Left ventricle myocardium inferior (tissue), 1 donor: ENCODE measurements around the gene PCNX1. TPM values are rescaled to one million over a fixed set of nuclear protein-coding genes. Genes with fewer than 3 reads are reported as not detected.
"Not testable (repeated sequence)": the region's sequence is repeated elsewhere in the genome, so short reads cannot be mapped to it uniquely, and the experiment has no call there.

ENCODE experiments used
- DNase-seq: peaks from one replicate; pipeline ENCODE4 v3.0.0-alpha.2; 2020
- H3K27ac ChIP-seq: fragments of 200-600 bp; replicated peaks from 2 replicates; pipeline ENCODE4 v1.8.0; 2021
- H3K27me3 ChIP-seq: fragments of 200-600 bp; 2 replicates; pipeline ENCODE4 v1.8.0; 2021; ENCODE audit warnings: low read depth
- H3K36me3 ChIP-seq: fragments of 200-600 bp; 2 replicates; pipeline ENCODE4 v1.8.0; 2021
- H3K4me1 ChIP-seq: fragments of 200-600 bp; 2 replicates; pipeline ENCODE4 v1.8.0; 2021
- H3K4me3 ChIP-seq: fragments of 200-600 bp; 2 replicates; pipeline ENCODE4 v1.8.0; 2021; ENCODE audit warnings: mild to moderate bottlenecking, moderate library complexity
- H3K9me3 ChIP-seq: fragments of 200-600 bp; replicated peaks from 2 replicates; pipeline ENCODE4 v1.8.0; 2021
- CTCF ChIP-seq: fragments of 200-600 bp; IDR thresholded peaks from 2 replicates; pipeline ENCODE4 v1.8.0; 2021; ENCODE audit warnings: antibody characterized with exemption, mild to moderate bottlenecking, borderline replicate concordance
- intact Hi-C: fragments of 100-400 bp; cut with micrococcal nuclease; formaldehyde crosslinking; loops from one replicate; pipeline ENCODE4 v1.11.0; 2022
- total RNA-seq: library from RNA; stranded (reverse); fragmentation: NEBNext Ultra II Directional; extraction: Animal tissue kit (Norgen Biotek cat#: 25700); gene quantifications from one replicate; pipeline ENCODE4 v1.2.1, GENCODE V29; 2021
- donor health status: DM: no; HTN: yes; CAD: no; lungs with severe emphysema.

Gene PCNX1
- total RNA-seq, 1 donor from 2014 or later: 35.2 TPM

DNA sequence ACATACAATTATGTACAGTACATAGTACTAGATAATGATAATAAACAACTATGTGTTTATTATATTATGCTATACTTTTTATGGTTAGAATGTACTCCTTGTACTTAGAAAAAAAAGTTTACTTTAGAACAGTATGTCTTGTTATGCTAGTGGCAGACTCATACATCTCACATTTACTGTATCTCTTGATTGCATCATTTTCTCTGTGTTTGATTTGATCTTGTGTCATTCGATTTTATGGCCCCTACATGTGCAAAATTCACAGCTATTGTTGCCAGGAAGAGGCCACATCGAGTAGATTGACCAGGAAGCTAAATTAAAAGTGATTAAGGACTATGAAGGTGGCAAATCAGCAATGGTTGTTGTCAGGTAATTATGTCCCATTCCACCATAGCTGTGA lies 153.0 kb downstream of the PCNX1 start:
- Histone ChIP-seq H3K4me1 (peaks cover 4% of the 10 kb centered on the region), H3K36me3 (peaks cover 83% of the 10 kb centered on the region), H3K27ac (no peak overlapping the region), H3K9me3 (peaks cover 8% of the 10 kb centered on the region), H3K4me3 (no peak overlapping the region), H3K27me3 (no peaks in the 10 kb centered on the region)
- DNase-seq: no peak
- intact Hi-C loops: no loop called here
- no peak for TF ChIP-seq CTCF

DNA sequence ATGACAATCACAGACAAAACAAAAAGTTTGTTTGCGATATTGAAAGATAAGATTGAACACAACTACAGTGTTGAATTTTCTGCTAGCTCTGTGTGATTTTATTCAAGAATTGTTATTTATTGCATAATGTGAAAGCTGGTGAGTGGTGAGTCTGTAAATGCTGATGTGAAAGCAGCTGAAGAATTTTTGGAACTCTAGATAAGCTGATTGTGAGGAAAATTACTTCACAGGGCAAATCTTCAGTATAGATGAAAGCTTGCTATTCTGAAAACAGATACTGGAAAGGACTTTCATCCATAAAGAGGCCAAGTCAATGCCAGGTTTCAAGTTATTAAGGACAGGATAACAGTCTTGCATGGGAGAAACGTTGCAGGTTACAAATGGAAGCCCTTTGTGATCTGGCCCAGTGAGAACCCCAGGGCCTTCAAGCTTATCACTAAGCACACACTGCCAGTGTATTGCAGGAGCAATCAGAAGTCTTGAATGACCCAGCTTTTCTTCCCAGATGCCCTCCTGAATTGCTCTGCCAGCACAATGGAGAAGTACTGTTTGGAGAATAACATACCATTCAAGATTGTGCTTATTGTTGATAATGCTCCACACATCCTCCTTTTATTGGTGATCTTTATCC lies 153.7 kb downstream of the PCNX1 start:
- no peak overlapping the region for H3K4me3 ChIP-seq
- intact Hi-C loops: no loop called here
- no peak for TF ChIP-seq CTCF
- peaks cover 4% of the 10 kb centered on the region for H3K4me1 ChIP-seq
- H3K27me3 ChIP-seq: no peaks in the 10 kb centered on the region
- no peak for DNase-seq
- H3K9me3 ChIP-seq: peaks cover 15% of the 10 kb centered on the region
- H3K27ac ChIP-seq: no peak overlapping the region
- H3K36me3 ChIP-seq: peaks cover 83% of the 10 kb centered on the region

DNA sequence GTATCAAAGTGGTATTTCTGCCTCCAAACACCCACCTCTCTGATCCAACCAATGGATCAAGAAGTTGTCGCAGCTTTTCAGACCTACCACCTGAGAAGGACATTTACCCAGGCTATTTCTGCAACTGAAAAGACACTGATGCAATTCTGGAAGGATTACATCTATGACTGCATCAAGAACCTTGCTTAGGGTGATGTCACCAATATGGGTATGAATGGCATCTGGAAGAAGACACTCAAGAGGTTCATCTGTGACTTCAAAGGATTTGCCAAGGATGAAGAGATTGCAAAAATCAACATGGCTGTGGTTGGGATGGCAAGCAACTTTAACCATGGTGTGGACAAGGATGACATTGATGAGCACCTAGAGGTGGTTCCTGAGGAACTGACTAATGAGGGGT lies 154.2 kb downstream of the PCNX1 start:
- TF ChIP-seq CTCF: no peak
- H3K27ac ChIP-seq: no peak overlapping the region
- peaks cover 81% of the 10 kb centered on the region for H3K36me3 ChIP-seq
- peaks cover 4% of the 10 kb centered on the region for H3K4me1 ChIP-seq
- intact Hi-C loops: no loop called here
- no peak overlapping the region for H3K4me3 ChIP-seq
- no peaks in the 10 kb centered on the region for H3K27me3 ChIP-seq
- peaks cover 15% of the 10 kb centered on the region for H3K9me3 ChIP-seq
- DNase-seq: no peak

DNA sequence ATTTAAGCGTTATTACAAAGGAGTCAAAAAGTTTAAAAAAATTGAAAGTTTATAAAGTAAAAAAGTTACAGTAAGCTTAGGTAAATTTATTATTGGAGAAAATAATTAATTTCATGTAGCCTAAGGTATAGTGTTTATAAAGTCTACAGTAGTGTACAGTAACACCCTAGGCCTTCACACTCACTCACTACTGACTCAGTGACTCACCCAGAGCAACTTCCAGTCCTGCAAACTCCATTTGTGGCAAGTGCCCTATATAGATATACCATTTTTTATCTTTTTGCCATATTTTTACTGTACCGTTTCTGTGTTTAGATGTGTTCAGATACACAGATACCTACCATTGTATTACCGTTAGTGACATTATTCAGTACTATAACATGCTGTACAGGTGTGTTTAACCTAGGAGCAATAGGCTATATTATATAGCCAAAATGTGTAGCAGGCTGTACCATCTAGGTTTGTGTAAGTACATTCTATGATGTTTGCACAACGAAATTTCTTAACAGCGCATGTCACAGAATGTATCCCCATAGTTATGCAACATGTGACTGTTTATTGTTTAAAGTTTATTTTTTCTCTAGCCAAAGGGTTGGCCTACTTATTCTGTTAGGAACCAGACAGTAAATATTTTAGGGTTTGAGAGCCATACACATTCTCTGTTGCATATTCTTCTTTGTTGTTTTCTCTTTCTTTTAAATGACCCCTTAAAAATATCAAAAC lies 155.5 kb downstream of the PCNX1 start:
- Histone ChIP-seq H3K36me3 (peaks cover 75% of the 10 kb centered on the region), H3K27me3 (no peaks in the 10 kb centered on the region)
- intact Hi-C loops: no loop called here

DNA sequence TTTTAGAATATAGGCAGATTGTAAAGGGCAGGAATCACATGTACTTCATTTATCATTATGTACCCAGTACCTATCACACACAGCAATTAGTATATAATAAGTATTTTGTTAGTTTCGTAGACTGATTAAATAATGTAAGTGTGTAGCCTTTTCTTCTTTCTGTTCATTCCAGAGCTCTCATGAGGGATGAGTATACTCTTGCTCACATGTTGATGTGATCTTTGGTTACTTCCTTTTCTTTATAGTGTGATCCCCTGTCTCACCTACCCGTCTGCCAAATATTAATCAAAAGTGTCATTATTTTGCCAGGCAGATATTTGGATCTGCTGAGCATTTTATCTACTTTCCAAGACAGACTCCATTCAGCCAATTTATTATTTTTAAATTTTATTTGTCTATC lies 156.1 kb downstream of the PCNX1 start:
- H3K4me3 ChIP-seq: no peak overlapping the region
- DNase-seq: no peak
- intact Hi-C loops: no loop called here

More for the DNA sequence above, 155.5 kb downstream of the PCNX1 start:
- DNase-seq: no peak
- Histone ChIP-seq H3K27ac (no peak overlapping the region), H3K9me3 (peaks cover 15% of the 10 kb centered on the region), H3K4me3 (no peak overlapping the region), H3K4me1 (peaks cover 4% of the 10 kb centered on the region)
- no peak for TF ChIP-seq CTCF

DNA sequence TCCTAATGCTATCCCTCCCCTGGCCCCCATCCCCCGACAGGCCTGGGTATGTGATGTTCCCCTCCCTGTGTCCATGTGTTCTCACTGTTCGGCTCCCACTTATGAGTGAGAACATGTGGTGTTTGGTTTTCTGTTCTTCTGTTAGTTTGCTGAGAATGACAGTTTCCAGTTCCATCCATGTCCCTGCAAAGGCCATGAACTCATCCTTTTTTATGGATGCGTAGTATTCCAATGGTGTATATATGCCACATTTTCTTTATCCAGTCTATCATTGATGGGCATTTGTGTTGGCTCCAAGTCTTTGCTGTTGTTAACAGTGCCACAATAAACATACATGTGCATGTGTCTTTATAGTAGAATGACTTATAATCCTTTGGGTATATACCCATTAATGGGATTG lies 157.5 kb downstream of the PCNX1 start:
- H3K27ac ChIP-seq, H3K27me3 ChIP-seq, H3K4me3 ChIP-seq, intact Hi-C loops, H3K4me1 ChIP-seq, DNase-seq: not testable (repeated sequence)
- H3K9me3 ChIP-seq: peaks cover 15% of the 10 kb centered on the region
- H3K36me3 ChIP-seq: peaks cover 60% of the 10 kb centered on the region

More for the DNA sequence above, 156.1 kb downstream of the PCNX1 start:
- Histone ChIP-seq H3K4me1 (peaks cover 4% of the 10 kb centered on the region), H3K27me3 (no peaks in the 10 kb centered on the region), H3K36me3 (peaks cover 68% of the 10 kb centered on the region), H3K27ac (no peak overlapping the region), H3K9me3 (peaks cover 15% of the 10 kb centered on the region)
- TF ChIP-seq CTCF: no peak
